GM23338 (cell line): Measurements from ENCODE around the gene NEO1.

Experiments used
- CREB1 ChIP-seq: fragments of 250-450 bp; sonication (Bioruptor Pico); IDR thresholded peaks from 2 replicates; pipeline ENCODE4 v1.5.0; 2020; ENCODE audit warnings: low read depth, mild to moderate bottlenecking, moderate library complexity
- CTCF ChIP-seq, 2 experiments: fragments of 200-600 bp in 1 of 2; sonication (generic) in 1 of 2; conservative IDR thresholded peaks; 2 replicates each; pipeline versions ENCODE4 v1.5.1 to v1.6.1; 2016 to 2017; ENCODE audit warnings: antibody characterized with exemption in 2 of 2, low read depth in 2 of 2, mild to moderate bottlenecking in 2 of 2, moderate library complexity in 1 of 2
- EZH2 ChIP-seq: fragments of 200-600 bp; sonication (generic); IDR thresholded peaks from one replicate; pipeline ENCODE4 v1.8.0; 2017; ENCODE audit warnings: antibody characterized with exemption, mild to moderate bottlenecking, low read depth; ENCODE audit not compliant: unreplicated experiment
- EZH2phosphoT487 ChIP-seq: fragments of 200-600 bp; sonication (generic); IDR thresholded peaks from one replicate; pipeline ENCODE4 v1.8.1; 2018; ENCODE audit warnings: antibody characterized with exemption; ENCODE audit not compliant: unreplicated experiment
- JUNB ChIP-seq: IDR thresholded peaks from one replicate; pipeline ENCODE4 v1.6.1; 2016; ENCODE audit warnings: antibody characterized with exemption; ENCODE audit not compliant: unreplicated experiment
- NANOG ChIP-seq: IDR thresholded peaks from 2 replicates; pipeline ENCODE4 v1.6.1; 2016; ENCODE audit warnings: antibody characterized with exemption, borderline replicate concordance
- POLR2AphosphoS5 ChIP-seq: IDR thresholded peaks from 2 replicates; pipeline ENCODE4 v1.6.1; 2016; ENCODE audit warnings: antibody characterized with exemption, low read depth
- REST ChIP-seq: IDR thresholded peaks from one replicate; pipeline ENCODE4 v1.6.1; 2018; ENCODE audit warnings: antibody characterized with exemption; ENCODE audit not compliant: unreplicated experiment
- STAT1 ChIP-seq: IDR thresholded peaks from one replicate; pipeline ENCODE4 v1.6.1; 2016; ENCODE audit warnings: antibody characterized with exemption; ENCODE audit not compliant: unreplicated experiment
- ZNF114 ChIP-seq: fragments of 250-450 bp; sonication (Bioruptor Pico); IDR thresholded peaks from 2 replicates; pipeline ENCODE4 v1.5.0; 2020; ENCODE audit warnings: mild to moderate bottlenecking, moderate library complexity
- ZNF331 ChIP-seq: fragments of 250-450 bp; sonication (Bioruptor Pico); IDR thresholded peaks from 2 replicates; pipeline ENCODE4 v1.5.0; 2020; ENCODE audit warnings: low read depth, mild to moderate bottlenecking, moderate library complexity
- TF ChIP-seq, protein P1 (sequence below): IDR thresholded peaks from 2 replicates; pipeline ENCODE4 v1.6.1; 2016; ENCODE audit warnings: antibody characterized with exemption
- TF ChIP-seq, protein P2 (sequence below): fragments of 250-450 bp; sonication (Bioruptor Pico); IDR thresholded peaks from 2 replicates; pipeline ENCODE4 v1.5.0; 2020; ENCODE audit warnings: mild to moderate bottlenecking, moderate library complexity

DNA sequence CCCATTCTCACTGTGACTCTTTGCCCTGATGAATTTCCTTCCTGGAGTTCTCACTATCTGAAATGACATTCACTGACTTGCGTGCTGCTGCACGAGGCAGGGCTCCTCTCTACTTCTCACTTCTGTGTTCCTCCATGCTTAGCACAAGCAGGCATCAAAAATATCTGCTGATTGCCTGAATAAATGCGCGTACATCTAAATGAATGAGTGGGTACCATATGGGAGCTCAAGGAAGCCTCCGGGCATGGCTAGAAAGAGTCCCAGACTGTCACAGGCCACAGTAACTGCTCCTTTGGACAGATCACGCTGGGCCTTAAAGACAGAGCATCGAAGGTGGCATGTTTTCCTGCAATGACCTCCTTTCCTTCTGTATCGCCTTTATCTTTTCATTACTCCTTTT, 284.9 kb downstream of the NEO1 start:
- no peak for TF ChIP-seq CTCF (conservative IDR thresholded peaks at IDR 0.05; ENCODE audit: low read depth in 2 of 2)
- no peak for TF ChIP-seq EZH2
- no peak for TF ChIP-seq POLR2AphosphoS5
- TF ChIP-seq REST, result no peak
- no peak for TF ChIP-seq EZH2phosphoT487
- no peak for TF ChIP-seq ZNF331 (CRISPR knock-in tag)
- no peak for TF ChIP-seq JUNB
- TF ChIP-seq, protein P1, sequence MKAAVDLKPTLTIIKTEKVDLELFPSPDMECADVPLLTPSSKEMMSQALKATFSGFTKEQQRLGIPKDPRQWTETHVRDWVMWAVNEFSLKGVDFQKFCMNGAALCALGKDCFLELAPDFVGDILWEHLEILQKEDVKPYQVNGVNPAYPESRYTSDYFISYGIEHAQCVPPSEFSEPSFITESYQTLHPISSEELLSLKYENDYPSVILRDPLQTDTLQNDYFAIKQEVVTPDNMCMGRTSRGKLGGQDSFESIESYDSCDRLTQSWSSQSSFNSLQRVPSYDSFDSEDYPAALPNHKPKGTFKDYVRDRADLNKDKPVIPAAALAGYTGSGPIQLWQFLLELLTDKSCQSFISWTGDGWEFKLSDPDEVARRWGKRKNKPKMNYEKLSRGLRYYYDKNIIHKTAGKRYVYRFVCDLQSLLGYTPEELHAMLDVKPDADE, result no peak
- no peak for TF ChIP-seq CREB1 (CRISPR knock-in tag)
- TF ChIP-seq ZNF114 (CRISPR knock-in tag), result no peak
- TF ChIP-seq NANOG, result no peak
- no peak for TF ChIP-seq STAT1
- TF ChIP-seq, protein P2, sequence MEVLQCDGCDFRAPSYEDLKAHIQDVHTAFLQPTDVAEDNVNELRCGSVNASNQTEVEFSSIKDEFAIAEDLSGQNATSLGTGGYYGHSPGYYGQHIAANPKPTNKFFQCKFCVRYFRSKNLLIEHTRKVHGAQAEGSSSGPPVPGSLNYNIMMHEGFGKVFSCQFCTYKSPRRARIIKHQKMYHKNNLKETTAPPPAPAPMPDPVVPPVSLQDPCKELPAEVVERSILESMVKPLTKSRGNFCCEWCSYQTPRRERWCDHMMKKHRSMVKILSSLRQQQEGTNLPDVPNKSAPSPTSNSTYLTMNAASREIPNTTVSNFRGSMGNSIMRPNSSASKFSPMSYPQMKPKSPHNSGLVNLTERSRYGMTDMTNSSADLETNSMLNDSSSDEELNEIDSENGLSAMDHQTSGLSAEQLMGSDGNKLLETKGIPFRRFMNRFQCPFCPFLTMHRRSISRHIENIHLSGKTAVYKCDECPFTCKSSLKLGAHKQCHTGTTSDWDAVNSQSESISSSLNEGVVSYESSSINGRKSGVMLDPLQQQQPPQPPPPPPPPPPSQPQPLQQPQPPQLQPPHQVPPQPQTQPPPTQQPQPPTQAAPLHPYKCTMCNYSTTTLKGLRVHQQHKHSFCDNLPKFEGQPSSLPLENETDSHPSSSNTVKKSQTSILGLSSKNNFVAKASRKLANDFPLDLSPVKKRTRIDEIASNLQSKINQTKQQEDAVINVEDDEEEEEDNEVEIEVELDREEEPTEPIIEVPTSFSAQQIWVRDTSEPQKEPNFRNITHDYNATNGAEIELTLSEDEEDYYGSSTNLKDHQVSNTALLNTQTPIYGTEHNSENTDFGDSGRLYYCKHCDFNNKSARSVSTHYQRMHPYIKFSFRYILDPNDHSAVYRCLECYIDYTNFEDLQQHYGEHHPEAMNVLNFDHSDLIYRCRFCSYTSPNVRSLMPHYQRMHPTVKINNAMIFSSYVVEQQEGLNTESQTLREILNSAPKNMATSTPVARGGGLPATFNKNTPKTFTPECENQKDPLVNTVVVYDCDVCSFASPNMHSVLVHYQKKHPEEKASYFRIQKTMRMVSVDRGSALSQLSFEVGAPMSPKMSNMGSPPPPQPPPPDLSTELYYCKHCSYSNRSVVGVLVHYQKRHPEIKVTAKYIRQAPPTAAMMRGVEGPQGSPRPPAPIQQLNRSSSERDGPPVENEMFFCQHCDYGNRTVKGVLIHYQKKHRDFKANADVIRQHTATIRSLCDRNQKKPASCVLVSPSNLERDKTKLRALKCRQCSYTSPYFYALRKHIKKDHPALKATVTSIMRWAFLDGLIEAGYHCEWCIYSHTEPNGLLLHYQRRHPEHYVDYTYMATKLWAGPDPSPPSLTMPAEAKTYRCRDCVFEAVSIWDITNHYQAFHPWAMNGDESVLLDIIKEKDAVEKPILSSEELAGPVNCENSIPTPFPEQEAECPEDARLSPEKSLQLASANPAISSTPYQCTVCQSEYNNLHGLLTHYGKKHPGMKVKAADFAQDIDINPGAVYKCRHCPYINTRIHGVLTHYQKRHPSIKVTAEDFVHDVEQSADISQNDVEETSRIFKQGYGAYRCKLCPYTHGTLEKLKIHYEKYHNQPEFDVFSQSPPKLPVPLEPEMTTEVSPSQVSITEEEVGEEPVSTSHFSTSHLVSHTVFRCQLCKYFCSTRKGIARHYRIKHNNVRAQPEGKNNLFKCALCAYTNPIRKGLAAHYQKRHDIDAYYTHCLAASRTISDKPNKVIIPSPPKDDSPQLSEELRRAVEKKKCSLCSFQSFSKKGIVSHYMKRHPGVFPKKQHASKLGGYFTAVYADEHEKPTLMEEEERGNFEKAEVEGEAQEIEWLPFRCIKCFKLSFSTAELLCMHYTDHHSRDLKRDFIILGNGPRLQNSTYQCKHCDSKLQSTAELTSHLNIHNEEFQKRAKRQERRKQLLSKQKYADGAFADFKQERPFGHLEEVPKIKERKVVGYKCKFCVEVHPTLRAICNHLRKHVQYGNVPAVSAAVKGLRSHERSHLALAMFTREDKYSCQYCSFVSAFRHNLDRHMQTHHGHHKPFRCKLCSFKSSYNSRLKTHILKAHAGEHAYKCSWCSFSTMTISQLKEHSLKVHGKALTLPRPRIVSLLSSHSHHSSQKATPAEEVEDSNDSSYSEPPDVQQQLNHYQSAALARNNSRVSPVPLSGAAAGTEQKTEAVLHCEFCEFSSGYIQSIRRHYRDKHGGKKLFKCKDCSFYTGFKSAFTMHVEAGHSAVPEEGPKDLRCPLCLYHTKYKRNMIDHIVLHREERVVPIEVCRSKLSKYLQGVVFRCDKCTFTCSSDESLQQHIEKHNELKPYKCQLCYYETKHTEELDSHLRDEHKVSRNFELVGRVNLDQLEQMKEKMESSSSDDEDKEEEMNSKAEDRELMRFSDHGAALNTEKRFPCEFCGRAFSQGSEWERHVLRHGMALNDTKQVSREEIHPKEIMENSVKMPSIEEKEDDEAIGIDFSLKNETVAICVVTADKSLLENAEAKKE (CRISPR knock-in tag), result no peak
